Testis (tissue), 3 donors: Measurements from ENCODE around the gene PNPLA5. TPM values are rescaled to one million over a fixed set of nuclear protein-coding genes. Genes with fewer than 3 reads are reported as not detected.

ENCODE experiments used
- DNase-seq: peaks from one replicate; pipeline ENCODE4 v3.0.0-alpha.2; 2019
- H3K27ac ChIP-seq, 2 donors: fragments of 200-600 bp; sonication (generic); one replicate each; pipeline ENCODE4 v1.5.1; 2019
- H3K27me3 ChIP-seq: fragments of 200-600 bp; sonication (generic); one replicate; pipeline ENCODE4 v1.5.1; 2019
- H3K36me3 ChIP-seq: fragments of 200-600 bp; sonication (generic); one replicate; pipeline ENCODE4 v1.5.1; 2017; ENCODE audit warnings: low read depth; ENCODE audit errors: missing control alignments
- H3K4me1 ChIP-seq: fragments of 200-600 bp; sonication (generic); one replicate; pipeline ENCODE4 v1.5.1; 2019
- H3K4me3 ChIP-seq, 2 donors: fragments of 200-600 bp; sonication (generic); one replicate each; pipeline ENCODE4 v1.5.1; 2017 to 2019
- H3K9me3 ChIP-seq: fragments of 200-600 bp; sonication (generic); one replicate; pipeline ENCODE4 v1.5.1; 2017
- CTCF ChIP-seq, 3 experiments: fragments of 450-650 bp in 2 of 3; fragments of 200-600 bp in 1 of 3; sonication (generic) in 1 of 3; IDR thresholded peaks; one replicate each; pipeline ENCODE4 v1.5.1; 2016 to 2019; ENCODE audit warnings: antibody characterized with exemption in 3 of 3, mild to moderate bottlenecking in 2 of 3, moderate library complexity in 1 of 3
- POLR2A ChIP-seq: fragments of 450-650 bp; IDR thresholded peaks from one replicate; pipeline ENCODE4 v1.6.1; 2017; ENCODE audit warnings: antibody characterized with exemption, mild to moderate bottlenecking, moderate library complexity
- WGBS, 2 donors: methylation state at CpG; one replicate each; pipeline ENCODE4 v1.1.5; 2018; 5-methylcytosine and 5-hydroxymethylcytosine counted together
- intact Hi-C: fragments of 100-400 bp; cut with DNase I; formaldehyde crosslinking; loops from one replicate; pipeline ENCODE4 v1.15.1; 2023; ENCODE audit warnings: low total_unique reads
- polyA plus RNA-seq: library from polyadenylated mRNA; stranded (reverse); fragments of 350-450 nt; fragmentation: Illumina TruSeq; extraction: RNeasy Lipid Tissue Mini Kit (QIAGEN cat#74804); gene quantifications from one replicate; pipeline ENCODE4 v1.2.3, GENCODE V29; 2014; ENCODE audit warnings: low read depth, low replicate concordance; ENCODE audit not compliant: insufficient read depth
- total RNA-seq, 2 donors: library from RNA; depleted of rRNA; stranded (reverse); fragments of >200 nt; gene quantifications; one replicate each; pipeline ENCODE4 v1.2.3, GENCODE V29; 2016

PNPLA5 gene
- total and polyA plus RNA-seq, 3 donors from 2014 or later, result not detected

GRCh38 chr22:43831561-43832392, 60.0 kb downstream of the PNPLA5 start:
- Histone ChIP-seq H3K4me1 (peaks cover 5% of the 10 kb centered on the region), H3K27ac (no peak overlapping the region), H3K27me3 (no peaks in the 10 kb centered on the region), H3K36me3 (no peaks in the 10 kb centered on the region), H3K9me3 (no peaks in the 10 kb centered on the region), H3K4me3 (no peak overlapping the region)
- no peak for TF ChIP-seq POLR2A
- no peak for TF ChIP-seq CTCF (IDR thresholded peaks at IDR 0.05)
- intact Hi-C loops, result no loop called here
- 90 to 97% methylated on average over 20 to 33 of the region's 33 CpGs for WGBS, 2 donors
- DNase-seq, result no peak

DNA sequence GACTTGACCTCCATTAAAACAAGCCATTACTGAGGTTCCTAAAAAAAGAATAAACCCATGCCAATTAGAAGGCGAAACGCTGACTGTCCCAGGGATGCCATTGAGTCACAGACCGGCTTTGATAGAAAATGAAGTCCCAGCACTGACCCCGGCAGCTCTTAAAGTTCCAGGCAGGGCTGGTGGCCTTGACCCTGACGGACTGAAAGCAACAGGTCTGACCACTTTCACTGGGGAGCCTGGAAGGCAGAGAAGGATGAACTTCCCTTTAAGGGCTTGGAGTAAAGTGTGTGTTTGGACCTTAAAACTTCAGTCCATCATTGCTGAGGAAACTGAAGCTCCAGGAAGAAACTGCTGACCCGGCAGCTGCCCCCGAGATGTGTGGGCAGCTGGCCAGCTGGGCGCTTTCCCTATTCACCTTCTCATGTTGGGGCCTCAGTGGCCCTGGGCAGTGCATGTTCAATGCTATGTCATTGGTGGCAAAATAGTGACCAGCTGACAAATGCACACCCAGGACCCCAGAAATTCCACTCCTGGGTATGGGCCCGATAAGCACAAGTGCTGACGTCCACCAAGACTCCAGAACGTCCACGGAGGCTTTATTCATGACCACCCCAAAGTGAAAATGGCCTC, 60.8 kb downstream of the PNPLA5 start:
- intact Hi-C loops, result no loop called here
- Histone ChIP-seq H3K9me3 (no peaks in the 10 kb centered on the region), H3K36me3 (no peaks in the 10 kb centered on the region), H3K27ac (no peak overlapping the region), H3K27me3 (no peaks in the 10 kb centered on the region), H3K4me3 (no peak overlapping the region), H3K4me1 (peaks cover 5% of the 10 kb centered on the region)
- DNase-seq, result no peak
- WGBS, 2 donors, result 63 to 77% methylated on average over 12 of the region's 12 CpGs
- no peak for TF ChIP-seq CTCF (IDR thresholded peaks at IDR 0.05)

- 55 to 57% methylated on average over 17 to 33 of the region's 33 CpGs for WGBS, 2 donors
- no peaks in the 10 kb centered on the region for H3K27me3 ChIP-seq
- peak; percentile 39 for DNase-seq
- peak overlapping the region in 1 of 2 donors; percentile 31 for H3K27ac ChIP-seq
- no peak overlapping the region for H3K4me3 ChIP-seq
- intact Hi-C loops, result no loop called here
- H3K4me1 ChIP-seq, result peaks cover 5% of the 10 kb centered on the region
- no peaks in the 10 kb centered on the region for H3K9me3 ChIP-seq
- no peaks in the 10 kb centered on the region for H3K36me3 ChIP-seq
- TF ChIP-seq POLR2A, result no peak
Measured at GRCh38 chr22:43829904-43830851, 61.6 kb downstream of the PNPLA5 start.

Other genes starting within 250 kb of the PNPLA5 start
- gene EFCAB6, start 79.7 kb downstream of the PNPLA5 start, total RNA-seq, result 10 to 100 TPM; 41.3 to 81.5 TPM
- gene EFCAB6, start 79.7 kb downstream of the PNPLA5 start, polyA plus RNA-seq, result 108 TPM
- 10 to 100 TPM; 10.3 to 11.9 TPM for gene SULT4A1, start 29.5 kb downstream of the PNPLA5 start, total RNA-seq
- 11.2 TPM for gene SULT4A1, start 29.5 kb downstream of the PNPLA5 start, polyA plus RNA-seq
- gene PNPLA3, start 31.8 kb upstream of the PNPLA5 start, total RNA-seq, result 1 to 10 TPM in 1 of 2 donors, under 1 TPM in 1; 0.93 to 1.7 TPM
- 0.53 TPM for gene PNPLA3, start 31.8 kb upstream of the PNPLA5 start, polyA plus RNA-seq
- 10 to 100 TPM; 41.5 to 50.3 TPM for gene SAMM50, start 63.4 kb upstream of the PNPLA5 start, total RNA-seq
- gene SAMM50, start 63.4 kb upstream of the PNPLA5 start, polyA plus RNA-seq, result 71.1 TPM
- gene PARVB, start 132.3 kb upstream of the PNPLA5 start, total RNA-seq, result 10 to 100 TPM; 11.6 to 23.7 TPM
- 27.5 TPM for gene PARVB, start 132.3 kb upstream of the PNPLA5 start, polyA plus RNA-seq